Mesenteric fat pad (tissue), 1 donor: ENCODE results near the gene NKD1. TPM values are rescaled to one million over a fixed set of nuclear protein-coding genes. Genes with fewer than 3 reads are reported as not detected.

ENCODE experiments used
- DNase-seq: peaks from one replicate; pipeline ENCODE4 v3.0.0-alpha.2; 2020; ENCODE audit warnings: low spot score
- total RNA-seq: library from RNA; stranded (reverse); fragmentation: NEBNext Ultra II Directional; extraction: Animal tissue kit (Norgen Biotek cat#: 25700); gene quantifications from one replicate; pipeline ENCODE4 v1.2.1, GENCODE V29; 2021
- donor health status: DM: yes; HTN: yes; CAD: no.

Gene NKD1
- total RNA-seq, 1 donor from 2014 or later = 2.4 TPM

GRCh38 chr16:50598256-50598894, 50.2 kb downstream of the NKD1 start:
- no peak for DNase-seq

GRCh38 chr16:50598936-50599361, 50.8 kb downstream of the NKD1 start:
- DNase-seq = no peak

GRCh38 chr16:50599494-50599893, 51.3 kb downstream of the NKD1 start:
- DNase-seq = no peak

- DNase-seq = no peak
These were observed 52.5 kb downstream of the NKD1 start for GRCh38 chr16:50600582-50601283.

GRCh38 chr16:50601341-50601740, 53.1 kb downstream of the NKD1 start:
- no peak for DNase-seq

- DNase-seq = no peak
These were observed 53.9 kb downstream of the NKD1 start for GRCh38 chr16:50602126-50602525.

- DNase-seq = no peak
These were observed 54.5 kb downstream of the NKD1 start for GRCh38 chr16:50602531-50603205.

GRCh38 chr16:50603206-50604064, 55.2 kb downstream of the NKD1 start:
- no peak for DNase-seq

- DNase-seq = no peak
These were observed 55.8 kb downstream of the NKD1 start for GRCh38 chr16:50604065-50604418.

GRCh38 chr16:50604610-50605009, 56.4 kb downstream of the NKD1 start:
- DNase-seq = no peak

GRCh38 chr16:50605733-50606430, 57.7 kb downstream of the NKD1 start:
- no peak for DNase-seq

- no peak for DNase-seq
These were observed 58.3 kb downstream of the NKD1 start for GRCh38 chr16:50606431-50607050.

GRCh38 chr16:50607051-50607431, 58.8 kb downstream of the NKD1 start:
- DNase-seq = no peak

GRCh38 chr16:50607447-50607846, 59.3 kb downstream of the NKD1 start:
- no peak for DNase-seq

GRCh38 chr16:50607970-50608557, 59.9 kb downstream of the NKD1 start:
- no peak for DNase-seq

GRCh38 chr16:50609049-50609448, 60.9 kb downstream of the NKD1 start:
- DNase-seq = no peak

- no peak for DNase-seq
These were observed 61.3 kb downstream of the NKD1 start for GRCh38 chr16:50609471-50609870.

- DNase-seq = no peak
These were observed 62.4 kb downstream of the NKD1 start for GRCh38 chr16:50610331-50611262.

GRCh38 chr16:50611332-50611934, 63.2 kb downstream of the NKD1 start:
- DNase-seq = no peak
